GM21360 (cell line): ENCODE data around the gene MEF2C.

Experiments used
- ATAC-seq: cut with Tn5 transposase; IDR thresholded peaks from one replicate; pipeline ENCODE4 v1.9.1; 2021; ENCODE audit warnings: mild to moderate bottlenecking, moderate library complexity; ENCODE audit not compliant: unreplicated experiment

MEF2C gene

DNA sequence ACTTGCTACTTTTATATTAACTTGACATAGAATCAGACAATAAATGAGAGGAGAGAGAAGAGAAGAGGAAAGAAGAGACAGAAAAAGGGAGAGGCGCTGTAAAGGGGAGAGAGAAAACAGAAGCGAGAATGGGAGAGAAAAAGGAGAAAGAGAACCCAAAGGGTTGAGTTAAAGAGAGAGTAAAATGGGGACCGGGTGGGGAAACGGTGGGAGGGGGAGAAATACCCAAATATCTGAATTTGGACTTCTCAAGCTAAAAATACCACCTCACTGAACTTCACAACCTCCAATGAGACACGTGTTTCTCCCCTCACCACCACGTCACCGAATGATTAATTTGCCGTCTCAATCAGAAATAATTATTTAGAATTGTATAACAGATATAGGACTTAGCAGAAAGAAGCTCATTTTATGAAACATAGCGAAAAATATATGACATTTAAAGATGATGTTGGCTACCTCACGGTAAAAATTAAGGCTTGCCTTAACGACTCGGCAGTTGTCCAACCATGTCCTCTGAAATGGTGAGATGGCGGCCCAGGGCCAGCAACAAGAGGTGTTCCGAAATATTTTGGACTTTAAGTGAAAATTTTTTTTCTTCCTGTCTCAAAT is 204.1 kb downstream of the MEF2C start:
- ATAC-seq, result no peak

DNA sequence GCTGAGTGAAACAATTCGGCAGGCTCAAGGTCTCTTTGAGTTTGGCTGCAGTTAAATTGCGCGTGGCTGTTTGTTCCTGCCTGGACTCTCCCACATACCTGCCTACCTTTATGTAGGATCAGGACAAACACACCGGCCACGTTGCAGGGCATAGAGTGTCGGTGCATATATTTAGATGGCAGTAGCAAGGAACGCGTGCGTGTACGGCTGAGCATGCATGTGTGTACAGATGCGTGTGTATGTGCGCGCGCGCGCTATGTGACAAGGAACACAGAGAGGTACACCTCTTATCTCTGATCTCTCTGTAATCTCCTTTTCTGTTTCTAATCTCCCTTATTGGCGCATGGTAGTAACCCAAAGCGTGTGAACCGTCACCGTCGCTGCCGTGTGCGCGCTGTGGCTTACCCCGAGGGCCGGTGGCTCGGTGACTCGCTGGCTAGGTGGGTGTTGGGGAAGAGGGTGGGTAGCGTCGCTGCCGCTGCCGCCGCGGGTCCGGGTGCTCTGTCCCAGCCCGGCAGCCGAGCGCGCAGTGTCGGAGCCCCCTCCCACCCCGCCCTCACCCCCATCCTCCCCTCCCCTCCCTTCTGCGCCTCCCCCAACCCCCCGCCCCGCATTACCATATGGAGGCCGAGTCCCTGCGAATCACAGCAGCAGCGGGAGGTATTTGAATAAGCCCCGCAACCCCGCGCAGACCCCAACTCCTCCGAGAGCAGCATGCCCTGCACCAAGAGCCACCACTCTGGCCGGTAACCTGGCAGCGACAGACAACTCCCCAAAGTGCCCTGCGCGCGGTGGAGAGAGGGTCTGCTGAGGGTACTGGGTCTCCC is 204.8 kb downstream of the MEF2C start:
- ATAC-seq, result no peak

DNA sequence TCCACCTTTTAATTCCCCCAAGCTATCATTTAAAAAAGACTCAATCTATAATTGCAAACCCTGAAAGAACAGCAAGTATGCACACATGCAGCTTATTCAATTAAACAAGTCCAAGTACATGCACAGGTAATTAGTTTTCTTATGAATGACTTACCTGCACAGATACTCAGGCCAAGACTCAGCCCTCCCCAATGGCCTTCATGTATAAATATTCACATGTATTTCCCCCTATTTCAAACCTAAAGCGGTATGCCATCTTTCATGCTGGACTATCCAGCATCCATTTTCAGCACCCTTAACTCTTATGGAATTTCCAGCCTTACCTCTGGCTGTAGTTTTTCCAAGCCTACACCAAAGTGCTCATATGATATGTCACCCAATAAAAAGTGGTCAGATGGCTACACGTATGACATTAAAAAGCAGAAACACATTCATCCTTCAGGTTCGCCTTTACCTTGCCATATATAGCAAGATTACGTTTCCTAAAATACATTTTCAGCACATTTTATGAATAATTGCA is 205.5 kb downstream of the MEF2C start:
- ATAC-seq, result no peak

DNA sequence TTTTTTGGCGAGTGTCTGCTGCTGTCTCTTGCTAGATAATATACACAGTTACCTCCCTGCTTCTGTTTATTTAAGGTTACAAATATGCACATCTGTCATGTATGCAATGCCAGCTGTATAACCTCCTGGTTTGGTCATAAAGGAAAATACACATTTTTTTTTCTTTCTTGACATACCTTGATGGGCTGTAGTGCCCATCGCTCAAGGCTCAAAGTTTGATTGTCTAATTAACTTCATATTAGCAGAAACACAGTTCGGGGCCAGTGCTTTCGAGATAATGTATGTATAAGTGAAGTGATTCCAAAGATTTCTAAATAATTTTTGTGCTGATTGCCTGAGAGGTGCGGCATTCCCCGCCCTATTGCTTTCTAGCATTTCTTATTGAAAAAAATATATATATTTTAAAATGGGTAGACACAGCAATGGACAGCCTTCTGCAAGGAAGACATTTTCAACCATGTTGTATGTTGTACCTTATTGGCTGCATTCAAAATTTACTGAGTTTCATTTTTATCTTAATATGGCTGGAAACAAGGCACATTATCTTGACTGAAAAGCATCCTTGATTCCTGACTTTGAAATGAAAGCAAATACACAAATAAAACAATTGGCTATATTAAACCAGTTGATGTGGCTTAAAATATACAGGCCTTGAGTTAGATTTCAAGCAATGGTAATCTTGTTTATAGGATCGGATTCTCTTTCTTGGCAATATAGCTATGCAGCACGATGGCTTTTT is 206.2 kb downstream of the MEF2C start:
- no peak for ATAC-seq

DNA sequence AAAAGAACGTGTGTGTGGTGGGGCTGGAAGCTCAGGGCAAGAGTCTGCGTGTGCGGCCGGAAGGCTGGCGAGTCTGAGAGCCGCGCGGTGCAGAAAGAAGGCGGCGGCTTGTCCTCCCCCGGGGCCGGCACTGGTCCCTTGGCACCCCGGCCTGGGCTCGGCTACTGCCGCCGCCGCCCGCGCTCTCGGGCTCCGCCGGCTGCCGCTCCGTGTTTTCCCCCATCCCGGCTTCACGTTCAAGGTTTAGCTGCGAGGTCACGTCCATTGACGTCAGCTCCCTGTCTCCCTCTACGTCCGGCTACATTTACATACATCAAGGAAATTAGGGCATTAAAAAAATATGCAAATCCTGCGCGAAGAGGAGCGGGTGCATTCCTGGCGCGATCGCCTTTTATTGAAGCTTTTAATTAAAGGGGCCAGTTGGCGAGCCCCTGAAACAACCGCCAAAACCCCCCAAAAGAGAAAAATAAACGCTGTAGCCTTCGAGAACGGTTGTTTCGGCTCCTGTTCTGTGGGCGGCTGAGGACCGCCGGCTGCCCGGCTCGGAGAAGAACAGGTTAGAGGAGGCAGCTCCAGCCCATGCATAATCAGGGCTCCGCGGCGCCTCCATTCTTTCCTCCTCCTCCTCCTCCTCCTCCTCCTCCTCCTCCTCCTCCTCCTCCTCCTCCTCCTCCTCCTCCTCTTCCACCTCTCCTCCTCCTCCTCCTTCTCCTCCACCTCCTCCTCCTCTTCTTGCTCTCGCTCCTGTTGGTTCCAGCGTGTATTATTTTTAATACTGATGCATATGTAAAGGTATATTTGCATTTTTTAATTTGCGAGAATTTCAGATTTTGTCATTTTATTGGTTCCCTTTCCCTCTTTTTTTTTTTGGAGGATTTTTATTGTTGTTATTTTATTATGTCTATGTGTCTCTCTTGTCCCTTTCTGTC is 207.0 kb downstream of the MEF2C start:
- ATAC-seq, result peak; percentile 37

DNA sequence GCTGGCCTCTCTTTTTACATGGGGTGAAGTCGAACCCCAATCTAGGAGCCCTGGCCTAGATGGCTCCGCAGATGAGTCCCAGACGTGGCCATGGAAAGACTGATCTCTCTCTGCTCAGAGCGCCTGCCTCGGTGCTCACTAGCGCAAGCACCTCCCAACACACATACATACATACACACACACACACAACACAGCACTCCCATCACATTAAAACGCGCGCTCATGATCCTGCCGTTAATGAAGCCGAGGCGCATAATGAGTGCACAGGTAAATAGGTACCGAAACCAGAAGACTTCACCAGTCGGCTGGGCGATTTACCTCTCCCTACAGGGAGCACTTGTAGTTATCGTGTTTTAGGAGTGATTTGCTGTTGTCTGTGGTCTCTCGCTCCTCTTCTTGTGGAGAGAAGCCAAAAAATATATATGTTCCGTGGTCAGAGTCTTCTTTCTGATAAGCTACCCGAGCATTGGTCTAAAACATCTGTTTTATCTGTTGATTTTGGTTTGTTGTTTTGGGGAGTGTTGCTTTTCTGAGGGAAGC is 207.7 kb downstream of the MEF2C start:
- peak; percentile 21 for ATAC-seq

DNA sequence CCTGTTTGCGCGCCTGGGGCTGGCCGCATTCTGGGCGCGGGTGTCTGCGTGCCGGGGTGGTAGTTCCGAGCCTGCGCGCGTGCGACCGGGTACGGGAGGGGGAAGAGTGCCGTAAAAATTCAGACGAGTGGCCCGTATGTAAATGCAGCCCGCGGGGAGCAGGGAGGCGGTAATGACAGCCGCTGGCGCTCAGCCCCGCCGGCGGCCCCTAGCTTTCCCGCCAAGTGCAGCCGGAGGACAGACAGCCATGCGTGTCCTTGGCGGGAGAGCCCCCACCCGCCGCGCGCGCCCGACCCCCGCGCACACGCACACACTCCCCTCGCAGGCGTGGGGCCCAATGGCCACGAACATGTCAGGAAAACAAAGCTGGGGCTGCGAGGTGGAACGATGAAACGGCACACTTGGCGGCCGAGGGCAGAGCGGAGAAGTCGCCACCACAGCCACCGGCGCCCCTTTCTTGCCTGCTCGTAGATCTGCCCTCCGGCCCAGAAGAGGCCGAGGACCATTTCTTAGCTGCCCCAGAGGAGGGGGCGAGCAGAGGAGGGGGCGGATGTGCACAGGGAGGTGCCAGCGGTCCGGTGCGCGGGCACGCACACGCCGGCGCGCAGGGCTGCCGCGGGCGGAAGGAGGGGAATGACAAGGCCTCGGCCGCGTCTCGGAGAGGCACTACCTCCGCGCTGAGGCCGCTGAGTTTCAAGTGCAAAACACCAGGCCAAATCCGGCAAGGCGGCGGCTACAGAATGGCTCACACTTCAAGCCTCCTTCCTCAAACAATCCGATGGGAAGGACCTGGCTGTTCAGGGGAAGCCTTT is 208.4 kb downstream of the MEF2C start:
- peak; percentile 62 for ATAC-seq

DNA sequence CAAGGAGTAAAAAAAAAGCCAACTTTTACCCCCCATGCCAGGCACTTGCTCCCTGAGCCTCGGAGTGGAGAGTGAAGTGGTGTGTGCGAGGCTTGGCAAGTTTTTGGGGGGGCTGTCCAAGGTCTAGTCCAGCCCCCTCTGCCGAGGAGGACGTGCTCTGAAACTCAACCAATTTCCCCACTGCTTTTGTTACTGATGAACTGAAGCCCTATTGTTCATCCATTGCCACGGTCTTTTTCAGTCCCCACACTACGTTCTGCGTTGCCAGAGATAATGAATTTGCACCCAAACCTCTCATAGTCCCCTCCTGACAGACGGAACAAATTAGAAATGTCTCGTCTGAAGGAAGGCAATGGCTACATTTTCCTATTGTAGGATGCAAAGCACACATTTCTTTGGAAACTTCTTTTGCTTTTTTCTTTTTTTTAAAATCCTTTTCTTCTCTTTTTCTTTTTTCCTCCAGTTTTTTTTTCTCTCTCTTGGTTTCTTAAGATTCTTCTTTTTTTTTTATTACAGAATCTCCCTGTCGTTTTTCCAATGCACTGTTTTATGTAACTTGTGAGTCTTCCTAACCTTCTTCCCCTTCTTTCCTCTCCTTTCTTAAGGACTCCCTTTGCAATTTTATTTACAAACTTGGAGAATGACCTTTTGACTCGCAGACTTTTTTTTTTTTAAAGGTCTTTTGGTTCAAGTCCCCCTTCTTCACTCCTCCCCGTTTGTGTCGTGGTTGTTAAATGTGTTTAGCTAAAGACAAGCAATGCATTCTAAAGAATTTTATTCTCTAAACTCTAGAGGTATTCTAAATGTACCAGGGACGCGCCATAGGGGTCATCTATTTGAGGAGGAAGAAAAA is 209.5 kb downstream of the MEF2C start:
- ATAC-seq, result no peak

DNA sequence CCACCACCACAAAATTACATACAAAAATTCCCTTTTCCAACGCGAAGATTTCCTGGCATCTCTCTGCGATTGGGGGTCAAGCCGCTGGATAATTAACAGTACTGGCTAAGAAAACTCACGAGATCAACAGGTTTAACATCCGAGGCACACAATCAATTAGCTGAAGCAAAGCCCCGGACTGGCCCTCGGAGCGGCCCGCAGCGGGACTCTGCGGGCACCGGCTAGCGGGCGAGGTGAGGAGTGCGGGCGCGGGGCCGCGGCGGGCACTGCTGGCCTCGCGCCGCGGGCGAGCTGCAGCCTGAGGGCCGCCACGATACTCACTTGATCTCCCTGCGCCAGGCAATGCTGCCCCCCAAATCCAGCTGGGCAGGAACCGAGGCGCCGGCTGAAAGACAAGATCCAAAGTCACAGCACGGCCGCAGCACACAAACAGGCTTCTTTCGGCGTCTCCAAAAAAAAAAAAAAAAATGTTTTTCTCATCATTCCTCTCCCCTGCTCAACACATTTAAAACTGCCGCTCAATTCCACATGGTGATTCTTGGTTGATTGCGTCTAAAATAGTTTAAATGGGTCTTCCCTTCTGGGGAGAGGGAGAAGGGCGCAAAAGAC is 210.2 kb downstream of the MEF2C start:
- ATAC-seq, result no peak

DNA sequence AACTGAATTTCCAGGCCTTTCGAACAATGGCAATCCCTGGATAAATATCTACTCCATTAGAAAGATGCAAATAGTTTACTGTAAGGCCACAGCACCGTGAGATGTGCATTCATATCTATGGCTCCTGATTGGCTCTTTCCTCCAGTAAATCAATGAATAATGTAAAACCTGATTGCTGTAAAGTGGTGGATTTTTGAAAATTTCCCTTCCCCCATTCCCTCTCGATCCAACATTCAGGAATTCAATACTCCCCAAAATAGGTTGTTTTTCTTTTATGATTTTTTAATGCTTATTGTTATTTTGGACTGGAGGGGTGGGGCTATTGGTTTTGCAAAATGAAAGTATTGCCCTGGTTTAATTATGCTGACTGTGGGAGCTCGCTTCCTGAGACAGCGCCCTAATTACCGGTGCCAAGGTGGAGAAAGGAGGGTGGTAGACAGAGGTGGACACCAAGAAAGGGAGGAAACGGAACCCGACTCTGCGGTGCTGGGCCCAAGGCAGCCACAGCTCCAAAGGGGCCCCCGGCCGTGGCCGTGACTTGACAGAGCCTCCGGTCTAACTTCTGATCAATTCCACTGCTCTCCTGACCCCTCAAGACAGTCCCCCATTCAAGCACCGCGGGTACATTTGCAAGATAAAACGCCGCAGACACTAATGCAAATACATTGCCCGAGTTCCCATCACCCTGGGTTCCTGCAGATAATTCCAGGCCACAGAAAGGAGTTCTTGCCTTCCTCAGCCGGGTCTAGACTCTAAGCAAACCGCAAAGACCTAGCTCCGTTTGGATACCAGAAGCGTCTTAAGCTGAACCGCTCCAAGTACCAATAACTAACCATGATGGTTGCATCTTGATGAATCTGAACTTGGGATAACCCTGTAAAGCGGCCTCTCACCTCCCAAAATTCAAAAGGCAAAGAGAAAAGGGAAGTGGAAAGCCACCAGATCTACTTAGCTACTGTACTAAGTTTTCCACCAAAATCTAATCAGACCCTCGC is 211.2 kb downstream of the MEF2C start:
- no peak for ATAC-seq

DNA sequence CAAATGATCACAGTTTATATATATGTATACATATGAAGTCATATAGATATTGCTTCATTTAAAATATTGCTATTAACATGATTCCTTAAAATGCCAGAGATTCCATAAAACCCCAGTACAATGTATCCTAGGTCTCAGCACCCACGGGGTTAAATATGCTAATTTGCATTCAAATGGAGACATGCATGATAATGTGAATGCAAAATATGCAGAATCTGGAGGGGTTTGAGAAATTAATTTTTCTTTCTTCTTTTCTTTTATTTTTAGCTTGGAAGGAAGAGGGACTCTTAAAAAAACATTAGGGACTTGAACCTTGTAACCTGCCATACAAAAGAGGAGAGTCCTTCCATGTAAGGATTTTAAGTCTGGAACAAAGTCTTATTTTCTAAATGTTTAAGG is 211.9 kb downstream of the MEF2C start:
- ATAC-seq, result no peak

DNA sequence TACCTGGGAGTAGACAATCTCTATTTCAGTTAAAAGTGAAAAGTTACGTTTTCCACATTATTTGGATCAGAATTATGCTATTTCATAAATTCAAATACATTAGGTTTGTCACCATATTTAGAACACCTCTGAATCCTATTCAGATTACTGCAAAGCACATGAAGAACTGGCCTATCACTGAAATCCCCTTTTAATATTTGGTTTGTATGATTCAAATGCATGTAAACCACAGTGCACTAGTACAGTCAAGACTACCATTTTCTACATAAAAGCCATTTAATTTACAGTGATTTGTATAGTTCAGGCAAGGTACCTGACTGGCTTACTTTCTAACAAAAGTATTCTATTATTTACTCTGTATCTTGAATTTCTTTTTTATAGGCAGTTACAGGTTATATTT is 212.5 kb downstream of the MEF2C start:
- no peak for ATAC-seq

DNA sequence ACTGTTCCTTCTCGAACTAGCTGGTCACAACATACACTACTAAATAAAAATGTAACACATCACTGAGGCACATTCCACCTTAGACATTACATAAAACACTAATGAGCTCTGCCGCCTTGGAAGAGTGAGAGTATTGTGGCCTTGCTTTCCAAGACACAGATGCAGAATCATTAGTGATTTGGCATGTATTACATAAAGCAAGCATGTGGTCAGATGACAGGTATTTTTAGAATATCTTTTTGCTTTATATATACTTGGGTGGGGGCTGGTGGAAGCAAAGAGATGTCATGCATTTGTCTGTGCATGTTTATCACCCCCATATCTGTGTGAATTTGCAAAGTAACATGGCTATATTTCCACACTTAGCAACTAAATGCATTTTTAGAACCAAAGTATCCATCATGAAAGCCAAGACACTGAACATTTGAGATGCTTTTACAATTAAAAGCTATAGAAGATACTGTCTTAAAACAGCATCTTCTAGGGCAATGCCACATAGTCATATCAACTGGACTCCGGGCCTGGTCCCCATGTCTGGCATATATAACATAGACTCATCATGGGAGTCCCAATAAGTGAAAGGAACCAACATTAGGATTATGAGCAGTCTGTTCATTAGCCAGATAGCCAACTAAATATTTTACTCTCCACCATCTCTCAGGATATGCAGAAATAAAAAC is 213.5 kb downstream of the MEF2C start:
- ATAC-seq, result no peak

DNA sequence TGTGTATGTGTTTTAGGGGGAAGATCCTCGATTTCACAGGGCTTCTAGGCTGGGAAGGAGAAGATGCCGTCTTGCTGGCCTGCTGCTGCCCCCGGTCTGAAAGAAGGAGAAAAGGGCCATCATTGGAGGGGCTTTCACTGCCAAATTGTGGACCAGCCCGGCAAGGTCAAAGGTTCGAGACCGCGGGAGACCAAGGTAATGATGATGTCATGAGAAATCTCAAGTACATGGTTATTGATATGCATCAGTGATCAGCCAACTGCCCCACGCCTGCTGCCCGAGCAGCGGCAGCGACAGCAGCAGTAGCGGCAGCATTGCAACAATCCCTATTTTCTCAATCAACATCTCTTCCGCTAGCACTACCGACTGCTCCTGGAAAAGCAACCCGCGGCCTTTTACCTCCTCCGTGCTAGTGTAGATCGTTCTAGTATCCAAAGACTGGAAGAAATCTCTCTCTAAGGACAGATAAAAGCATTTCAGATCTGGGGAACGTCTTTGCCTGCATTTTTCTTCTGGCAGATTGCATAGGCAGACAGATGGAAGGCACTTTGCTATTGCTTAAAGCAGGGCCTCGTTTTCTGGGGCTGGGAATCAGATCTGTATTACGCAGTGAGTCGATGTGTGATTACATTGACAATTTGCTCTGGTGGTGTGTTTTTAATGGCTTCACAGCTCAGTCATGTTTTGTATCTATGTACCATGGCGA is 215.3 kb downstream of the MEF2C start:
- ATAC-seq, result peak; percentile 15
